Ovary (tissue), 3 donors: ENCODE results near the gene NR2F1-AS1.

ENCODE experiments used
- EP300 ChIP-seq: sonication (generic); formaldehyde crosslinking; IDR thresholded peaks from one replicate; pipeline ENCODE4 v1.6.1; 2017; ENCODE audit warnings: antibody characterized with exemption
- POLR2A ChIP-seq: fragments of 450-650 bp; IDR thresholded peaks from one replicate; pipeline ENCODE4 v1.6.1; 2017; ENCODE audit warnings: antibody characterized with exemption, mild to moderate bottlenecking, moderate library complexity
- TF ChIP-seq, protein P1 (sequence below), 3 donors: fragments of 450-650 bp in 2 of 3; fragments of 200-600 bp in 1 of 3; IDR thresholded peaks; one replicate each; pipeline versions ENCODE4 v1.5.1 to v1.8.0; 2016 to 2022; ENCODE audit warnings: antibody characterized with exemption in 3 of 3, mild to moderate bottlenecking in 1 of 3
- donor health status: DM: no; HTN: no; CAD: no.

DNA sequence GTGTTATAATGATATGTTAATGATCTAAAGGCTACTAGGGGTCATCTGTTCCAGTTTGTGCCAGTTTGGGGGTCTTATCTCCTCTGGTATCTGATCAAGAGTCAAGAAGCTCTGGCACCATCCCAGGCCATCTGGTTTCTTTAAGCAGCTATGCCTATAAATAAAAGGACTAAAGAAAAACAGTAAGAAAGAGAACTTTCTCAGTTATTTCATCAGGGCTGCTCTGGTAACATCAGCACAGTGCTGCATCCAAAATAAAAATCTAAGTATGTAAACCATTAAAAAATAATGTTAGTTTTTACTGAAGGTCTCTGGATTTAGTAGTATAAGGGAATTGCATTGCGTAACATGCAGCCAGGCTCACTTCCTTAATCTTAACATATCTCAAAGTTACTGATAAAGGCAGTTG lies 185.0 kb downstream of the NR2F1-AS1 start:
- TF ChIP-seq, protein P1, sequence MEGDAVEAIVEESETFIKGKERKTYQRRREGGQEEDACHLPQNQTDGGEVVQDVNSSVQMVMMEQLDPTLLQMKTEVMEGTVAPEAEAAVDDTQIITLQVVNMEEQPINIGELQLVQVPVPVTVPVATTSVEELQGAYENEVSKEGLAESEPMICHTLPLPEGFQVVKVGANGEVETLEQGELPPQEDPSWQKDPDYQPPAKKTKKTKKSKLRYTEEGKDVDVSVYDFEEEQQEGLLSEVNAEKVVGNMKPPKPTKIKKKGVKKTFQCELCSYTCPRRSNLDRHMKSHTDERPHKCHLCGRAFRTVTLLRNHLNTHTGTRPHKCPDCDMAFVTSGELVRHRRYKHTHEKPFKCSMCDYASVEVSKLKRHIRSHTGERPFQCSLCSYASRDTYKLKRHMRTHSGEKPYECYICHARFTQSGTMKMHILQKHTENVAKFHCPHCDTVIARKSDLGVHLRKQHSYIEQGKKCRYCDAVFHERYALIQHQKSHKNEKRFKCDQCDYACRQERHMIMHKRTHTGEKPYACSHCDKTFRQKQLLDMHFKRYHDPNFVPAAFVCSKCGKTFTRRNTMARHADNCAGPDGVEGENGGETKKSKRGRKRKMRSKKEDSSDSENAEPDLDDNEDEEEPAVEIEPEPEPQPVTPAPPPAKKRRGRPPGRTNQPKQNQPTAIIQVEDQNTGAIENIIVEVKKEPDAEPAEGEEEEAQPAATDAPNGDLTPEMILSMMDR (IDR thresholded peaks at IDR 0.05), result no peak
- TF ChIP-seq POLR2A (no peak), EP300 (no peak)
